Measurements from ENCODE around the gene SHISA7. TPM values are rescaled to one million over a fixed set of nuclear protein-coding genes. Genes with fewer than 3 reads are reported as not detected.

Gene SHISA7
- total RNA-seq, 1 experiment from 2014 or later, result not detected

- H3K79me2 ChIP-seq (ENCODE audit: low read length), result no peaks in the 10 kb centered on the region
- no peaks in the 10 kb centered on the region for H3K27me3 ChIP-seq (ENCODE audit: low read length)
- intact Hi-C loops (cut with micrococcal nuclease), result no loop called here
- H3K9me3 ChIP-seq (ENCODE audit: low read length), result no peaks in the 10 kb centered on the region
- H4K20me1 ChIP-seq (ENCODE audit: low read length), result no peaks in the 10 kb centered on the region
- TF ChIP-seq CTCF (conservative IDR thresholded peaks at IDR 0.05; ENCODE audit: low read depth, low read length), result no peak
- no peak for TF ChIP-seq EZH2 (IDR thresholded peaks at IDR 0.05; ENCODE audit: low read length, unreplicated experiment)
- no peak for TF ChIP-seq EZH2phosphoT487 (IDR thresholded peaks at IDR 0.05; ENCODE audit: borderline replicate concordance, low read length)
- no peaks in the 10 kb centered on the region for H3K9me2 ChIP-seq (replicated peaks; ENCODE audit: low read length)
- ATAC-seq (no peak), DNase-seq (no peak)
- peak within 1 kb of the TSS; percentile 9; the same call in 1 of the 2 replicates for H3K4me3 ChIP-seq (ENCODE audit: low read length)
- ChIA-PET POLR2A (ENCODE audit: unreplicated experiment) (no interaction called here), CTCF (interaction anchor here (0.5 to 1.9 kb wide), 3 partner anchors 12 to 82 kb away, joined by 3 to 13 read pairs (median 3); partner anchors contain the start of gene ZNF628)
- peak within 1 kb of the TSS; percentile 70 for H3K4me2 ChIP-seq (ENCODE audit: low read length)
- BruUV-seq (replicated peaks), result no TSS peak
- H3K27ac ChIP-seq (ENCODE audit: low read length), result peak within 1 kb of the TSS; percentile 73
- H3K36me3 ChIP-seq (ENCODE audit: low read depth, low read length), result no peaks in the 10 kb centered on the region
- peak within 1 kb of the TSS; percentile 18 for H3K9ac ChIP-seq (ENCODE audit: low read length)
- peak within 1 kb of the TSS; percentile 39 for H2AFZ ChIP-seq (ENCODE audit: low read length)
- H3F3A ChIP-seq (ENCODE audit: low read length, unreplicated experiment), result peaks cover 3% of the 10 kb centered on the region
- H3K4me1 ChIP-seq (ENCODE audit: insufficient read depth, low read length), result peaks cover 33% of the 10 kb centered on the region
Observed at GRCh38 chr19:55487924-55488687, 45.0 kb upstream of the SHISA7 start, which contains the start of gene SSC5D. Gene SSC5D (plus strand): TSS chr19:55488436. CDS start chr19:55488590, 154 bp downstream.

GRCh38 chr19:55486971-55487923 lies 44.1 kb upstream of the SHISA7 start:
- peak overlapping the region; percentile 70 for H3K4me2 ChIP-seq (ENCODE audit: low read length)
- no TSS peak for BruUV-seq (replicated peaks)
- H3K79me2 ChIP-seq (ENCODE audit: low read length), result no peaks in the 10 kb centered on the region
- H3K27me3 ChIP-seq (ENCODE audit: low read length), result no peaks in the 10 kb centered on the region
- H3K9me2 ChIP-seq (replicated peaks; ENCODE audit: low read length), result no peaks in the 10 kb centered on the region
- H3K36me3 ChIP-seq (ENCODE audit: low read depth, low read length), result no peaks in the 10 kb centered on the region
- intact Hi-C loops (cut with micrococcal nuclease), result no loop called here
- ATAC-seq (peak; percentile 69), DNase-seq (peak; percentile 81)
- peaks cover 33% of the 10 kb centered on the region for H3K4me1 ChIP-seq (ENCODE audit: insufficient read depth, low read length)
- POLR2A ChIA-PET (ENCODE audit: unreplicated experiment), result interaction anchor here (0.6 kb wide), 1 partner anchor 331 kb away, joined by 23 read pairs; no protein-coding TSS in a partner anchor
- H3F3A ChIP-seq (ENCODE audit: low read length, unreplicated experiment), result peaks cover 3% of the 10 kb centered on the region
- H3K9ac ChIP-seq (ENCODE audit: low read length), result peak overlapping the region; percentile 18
- no peak for TF ChIP-seq EZH2phosphoT487 (IDR thresholded peaks at IDR 0.05; ENCODE audit: borderline replicate concordance, low read length)
- TF ChIP-seq CTCF (conservative IDR thresholded peaks at IDR 0.05; ENCODE audit: low read depth, low read length), result no peak
- no peak for TF ChIP-seq EZH2 (IDR thresholded peaks at IDR 0.05; ENCODE audit: low read length, unreplicated experiment)
- no peaks in the 10 kb centered on the region for H3K9me3 ChIP-seq (ENCODE audit: low read length)
- H4K20me1 ChIP-seq (ENCODE audit: low read length), result no peaks in the 10 kb centered on the region
- H3K4me3 ChIP-seq (ENCODE audit: low read length), result peak overlapping the region; percentile 9; the same call in 1 of the 2 replicates
- CTCF ChIA-PET, result interaction anchor here (0.5 to 1.9 kb wide), 3 partner anchors 11 to 81 kb away, joined by 3 to 13 read pairs (median 3); partner anchors contain the start of gene ZNF628
- H3K27ac ChIP-seq (ENCODE audit: low read length), result peak overlapping the region; percentile 73
- H2AFZ ChIP-seq (ENCODE audit: low read length), result peak overlapping the region; percentile 39
